Body of pancreas (tissue), 4 donors: ENCODE data around the gene LRRC37A2.
"Not testable (repeated sequence)": the region's sequence is repeated elsewhere in the genome, so short reads cannot be mapped to it uniquely, and the experiment has no call there.

Experiments
- CTCF ChIP-seq, 7 experiments: fragments of 450-650 bp in 4 of 7; fragments of 200-600 bp in 3 of 7; sonication (generic) in 3 of 7; IDR thresholded peaks; one replicate each; pipeline ENCODE4 v1.5.1; 2016 to 2019; ENCODE audit warnings: antibody characterized with exemption in 7 of 7
- POLR2A ChIP-seq, 3 donors: fragments of 450-650 bp; IDR thresholded peaks; one replicate each; pipeline ENCODE4 v1.6.1; 2016; ENCODE audit warnings: antibody characterized with exemption in 3 of 3, mild to moderate bottlenecking in 2 of 3

GRCh38 chr17:46598344-46598931, 86.2 kb downstream of the LRRC37A2 start:
- TF ChIP-seq POLR2A, CTCF (IDR thresholded peaks at IDR 0.05): not testable (repeated sequence)
